Activated CD8-positive, alpha-beta memory T cell treated with anti-CD3 and anti-CD28 coated beads, Interleukin-2, amount 50 U/mL, for 48 hours (primary cell): ENCODE results near the gene APOH.
"Not testable (repeated sequence)": the region's sequence is repeated elsewhere in the genome, so short reads cannot be mapped to it uniquely, and the experiment has no call there.

Source experiments
- DNase-seq: peaks from one replicate; pipeline ENCODE4 v3.0.0-alpha.2; 2020

Gene APOH, protein sequence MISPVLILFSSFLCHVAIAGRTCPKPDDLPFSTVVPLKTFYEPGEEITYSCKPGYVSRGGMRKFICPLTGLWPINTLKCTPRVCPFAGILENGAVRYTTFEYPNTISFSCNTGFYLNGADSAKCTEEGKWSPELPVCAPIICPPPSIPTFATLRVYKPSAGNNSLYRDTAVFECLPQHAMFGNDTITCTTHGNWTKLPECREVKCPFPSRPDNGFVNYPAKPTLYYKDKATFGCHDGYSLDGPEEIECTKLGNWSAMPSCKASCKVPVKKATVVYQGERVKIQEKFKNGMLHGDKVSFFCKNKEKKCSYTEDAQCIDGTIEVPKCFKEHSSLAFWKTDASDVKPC

DNA sequence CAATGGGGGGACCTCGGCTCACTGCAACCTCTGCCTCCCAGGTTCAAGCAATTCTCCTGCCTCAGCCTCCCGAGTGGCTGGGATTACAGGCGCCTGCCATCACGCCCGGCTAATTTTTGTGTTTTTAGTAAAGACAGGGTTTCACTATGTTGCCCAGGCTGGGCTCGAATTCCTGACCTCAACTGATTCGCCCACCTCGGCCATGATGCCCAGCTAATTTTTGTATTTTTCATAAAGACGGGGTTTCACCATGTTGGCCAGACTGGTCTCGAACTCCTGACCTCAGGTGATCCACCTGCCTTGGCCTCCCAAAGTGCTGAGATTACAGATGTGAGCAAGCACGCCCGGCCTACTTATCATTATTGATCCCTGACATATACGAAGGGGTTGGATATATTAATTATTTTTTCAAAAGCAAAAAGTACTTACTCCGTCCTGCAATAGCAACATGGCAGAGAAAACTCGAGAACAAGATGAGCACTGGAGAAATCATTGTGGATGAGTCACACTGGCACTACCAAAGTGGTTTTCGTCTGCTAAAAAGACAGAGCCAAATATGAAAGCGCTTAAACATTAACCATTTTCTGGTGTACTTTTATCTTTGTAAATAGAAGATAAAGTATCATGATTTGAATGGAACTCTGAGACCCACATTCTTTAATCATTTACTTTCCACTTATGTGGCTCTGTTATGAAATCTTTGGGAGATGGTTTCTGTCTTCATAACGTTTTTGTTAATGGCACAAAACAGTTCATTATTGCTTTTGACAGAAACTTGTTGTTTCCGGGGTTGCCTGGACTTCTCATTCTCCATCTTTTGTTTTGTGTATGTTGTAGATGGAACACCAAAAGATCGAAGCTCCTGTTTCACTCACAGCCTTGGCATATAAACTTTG, at the start of gene APOH:
TSS of gene APOH (minus strand) at position 529 of the 896 bp plus-strand sequence. CDS start at position 493, 36 bp downstream.
- no peak for DNase-seq

DNA sequence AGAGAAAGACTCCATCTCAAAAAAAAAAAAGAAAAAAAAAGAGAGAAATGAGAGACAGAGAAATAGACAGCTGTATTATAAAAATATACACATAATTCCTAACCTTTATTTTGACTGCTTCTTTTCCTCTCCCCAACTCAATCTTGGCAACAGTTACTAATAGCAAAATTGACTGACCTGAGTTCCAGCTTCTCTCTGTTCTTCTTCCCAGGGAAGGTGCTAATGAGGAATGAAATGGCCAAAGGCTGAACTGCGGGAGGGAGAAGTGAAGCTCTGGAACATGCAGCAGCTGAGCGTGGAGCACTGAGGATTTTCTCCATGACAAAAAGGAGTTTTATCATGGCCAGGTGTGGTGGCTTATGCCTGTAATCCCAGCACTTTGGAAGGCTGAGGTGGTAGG, 48.0 kb upstream of the APOH start:
- DNase-seq, result no peak

DNA sequence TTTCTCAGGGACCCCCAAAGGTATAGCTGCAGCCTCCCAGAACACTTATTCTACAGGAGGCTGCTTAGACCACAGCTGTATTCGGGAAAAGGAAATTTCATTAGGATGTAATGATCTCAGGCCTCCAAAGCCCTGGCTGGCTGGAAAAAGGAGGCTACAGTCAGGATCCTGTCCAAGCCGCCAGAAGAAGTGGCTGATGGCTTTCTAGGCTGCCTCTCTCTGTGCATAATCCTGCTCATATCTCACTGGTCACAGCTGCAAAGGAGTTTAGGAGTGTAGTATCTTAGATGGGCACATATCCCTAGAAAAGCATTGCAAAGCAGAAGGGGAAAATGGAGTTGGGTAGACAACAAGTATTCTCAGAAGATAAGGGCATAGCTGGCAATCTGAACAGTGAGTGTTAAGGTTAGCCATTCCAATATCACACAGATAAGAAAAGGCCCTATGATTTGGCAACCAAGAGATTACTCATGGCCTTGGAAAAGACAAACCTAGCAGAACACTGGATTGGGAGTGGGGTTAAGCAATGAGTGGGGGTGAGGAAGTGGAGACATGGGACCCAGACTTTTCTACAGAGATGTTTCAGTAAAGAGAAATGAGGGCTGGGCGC, 47.2 kb upstream of the APOH start:
- DNase-seq, result no peak

DNA sequence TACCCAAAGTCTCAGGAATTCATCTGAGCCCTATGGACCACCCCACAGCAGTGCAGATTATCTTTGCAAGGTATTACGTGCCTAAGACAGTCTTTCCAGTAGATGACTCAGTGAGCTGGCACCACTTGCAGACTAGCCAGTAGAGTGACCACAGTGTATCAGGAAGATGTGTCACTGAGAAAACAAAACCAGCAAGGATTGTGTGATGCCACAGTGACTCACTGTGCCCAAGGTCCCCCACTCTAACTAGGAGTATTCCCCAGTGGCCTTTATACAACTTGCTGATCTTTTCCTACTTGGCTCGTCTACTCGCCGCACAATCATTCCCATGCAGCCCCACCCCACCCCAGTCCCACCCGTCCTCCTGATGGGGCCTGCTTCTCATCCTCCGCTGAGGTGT, 46.4 kb upstream of the APOH start:
- no peak for DNase-seq

DNA sequence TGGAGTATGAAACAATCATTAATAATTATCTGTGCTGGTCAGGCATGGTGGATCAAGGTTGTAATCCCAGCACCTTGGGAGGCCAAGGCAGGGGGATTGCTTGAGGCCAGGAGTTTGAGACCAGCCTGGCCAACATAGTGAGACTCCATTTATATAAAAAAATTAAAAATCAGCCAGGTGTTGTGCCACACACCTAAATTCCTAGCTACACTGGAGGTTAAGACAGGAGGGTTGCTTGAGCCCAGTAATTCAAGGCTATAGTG, 44.3 kb upstream of the APOH start:
- DNase-seq, result no peak

DNA sequence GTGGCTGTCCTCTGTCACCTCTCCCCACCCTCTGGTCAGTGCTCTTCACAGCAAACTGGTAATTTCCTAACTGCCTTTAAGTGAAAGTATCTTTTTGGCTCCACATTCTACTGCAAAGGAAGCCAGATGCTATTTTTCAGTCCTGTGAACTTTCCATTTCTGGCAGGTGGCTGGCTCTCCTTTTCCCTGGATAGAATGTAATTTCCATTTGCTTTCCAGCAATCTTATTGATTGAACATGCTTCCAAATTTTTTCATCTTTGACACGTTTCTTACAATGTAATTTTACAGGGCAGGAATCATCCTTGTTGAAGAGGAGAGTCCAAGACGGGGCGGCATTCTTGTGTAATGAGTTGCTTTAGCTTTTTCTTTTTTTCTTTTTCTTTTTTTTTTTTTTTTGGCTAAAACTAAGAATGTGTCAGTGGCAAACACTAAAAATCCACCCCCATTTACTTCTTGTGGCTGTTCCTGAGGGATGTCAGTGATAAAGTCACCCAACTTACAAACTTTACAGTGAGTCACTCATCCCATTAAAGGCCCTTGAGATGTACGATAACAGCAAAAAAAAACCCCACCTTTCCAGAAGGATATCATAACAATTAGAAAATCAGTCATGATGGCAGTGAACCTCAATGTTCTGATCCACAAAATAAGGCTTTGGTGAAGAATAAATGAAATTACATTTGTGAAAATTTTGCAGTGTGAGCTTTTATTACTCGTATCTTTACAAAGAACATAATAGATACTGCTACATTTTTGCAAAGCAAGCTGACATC, 43.8 kb upstream of the APOH start:
- no peak for DNase-seq

DNA sequence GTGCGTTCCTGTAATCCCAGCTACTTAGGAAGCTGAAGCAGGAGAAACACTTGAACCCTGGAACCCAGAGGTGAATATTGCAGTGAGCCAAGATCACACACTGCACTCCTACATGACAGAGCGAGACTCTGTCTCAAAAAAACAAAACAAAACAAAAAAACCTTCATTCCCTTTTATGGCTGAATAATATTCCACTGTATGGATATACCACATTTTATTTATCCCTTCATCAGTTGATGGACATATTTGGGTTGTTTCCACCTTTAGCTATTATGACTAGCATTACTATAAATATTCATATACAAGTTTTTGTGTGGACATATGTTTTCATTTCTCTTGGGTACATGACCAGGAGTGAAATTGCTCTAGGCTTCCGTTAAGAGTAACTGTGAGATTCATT, 42.3 kb upstream of the APOH start:
- no peak for DNase-seq

DNA sequence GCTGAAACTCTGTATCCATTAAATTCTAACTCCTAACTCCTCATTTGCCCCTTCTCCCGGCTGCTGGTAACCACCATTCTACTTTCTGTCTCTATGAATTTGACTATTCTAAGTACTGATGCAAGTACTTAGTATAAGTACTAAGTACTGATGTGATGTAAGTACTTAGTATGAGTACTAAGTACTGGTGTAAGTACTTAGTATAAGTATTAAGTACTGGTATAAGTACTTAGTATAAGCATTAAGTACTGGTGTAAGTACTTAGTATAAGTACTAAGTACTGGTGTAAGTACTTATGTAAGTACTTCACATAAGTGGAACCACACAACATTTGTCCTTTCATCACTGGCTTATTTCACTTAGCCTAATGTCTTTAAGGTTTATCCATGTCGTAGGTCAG, 40.9 kb upstream of the APOH start:
- no peak for DNase-seq

DNA sequence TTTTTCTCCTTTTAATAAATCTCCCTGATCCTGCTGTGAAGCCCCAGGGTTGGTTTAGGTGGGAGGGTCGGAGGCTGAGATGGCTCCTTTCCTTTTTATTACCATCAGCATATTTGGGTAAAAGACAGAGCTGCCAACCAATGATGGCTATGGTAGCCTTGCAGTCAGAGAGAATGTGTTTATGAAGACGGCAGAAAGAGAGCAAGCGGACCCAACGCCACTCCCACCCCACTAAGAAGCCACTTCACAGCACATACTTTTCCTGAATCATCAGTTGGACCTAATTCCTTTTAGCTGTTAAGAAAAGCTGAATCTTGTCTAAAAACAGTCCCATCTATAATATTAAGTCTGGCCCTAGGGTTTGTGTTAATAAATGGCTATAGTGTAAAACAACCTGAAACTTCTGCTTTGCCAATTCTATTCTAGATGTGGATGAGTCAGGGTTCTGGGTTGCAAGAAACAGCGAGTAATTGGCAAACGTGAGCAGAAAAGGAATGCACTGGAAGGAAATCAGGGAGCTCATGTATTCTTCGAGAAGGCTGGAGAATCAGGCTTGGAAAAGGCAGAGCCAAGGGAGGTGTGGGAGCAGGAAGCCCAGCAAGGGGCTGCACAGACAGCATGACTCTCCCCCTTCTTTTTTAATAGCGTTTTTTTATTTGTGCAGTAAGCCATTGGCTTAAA, 39.2 kb upstream of the APOH start:
- DNase-seq, result no peak

DNA sequence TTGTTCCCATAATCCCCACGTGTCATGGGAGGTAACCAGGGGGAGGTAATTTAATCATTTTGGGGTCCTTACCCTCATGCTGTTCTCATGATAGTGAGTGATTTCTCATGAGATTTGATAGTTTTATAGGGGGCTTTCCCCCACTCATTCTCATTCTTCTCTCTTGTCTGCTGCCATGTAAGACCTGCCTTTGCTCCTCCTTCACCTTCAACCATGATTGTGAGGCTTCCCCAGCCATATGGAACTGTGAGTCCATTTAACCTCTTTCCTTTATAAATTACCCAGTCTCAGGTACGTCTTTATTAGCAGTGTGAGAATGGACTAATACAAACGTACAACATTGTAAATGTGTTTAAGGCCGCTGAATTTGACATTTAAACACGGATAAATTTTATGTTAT, 35.5 kb upstream of the APOH start:
- no peak for DNase-seq

DNA sequence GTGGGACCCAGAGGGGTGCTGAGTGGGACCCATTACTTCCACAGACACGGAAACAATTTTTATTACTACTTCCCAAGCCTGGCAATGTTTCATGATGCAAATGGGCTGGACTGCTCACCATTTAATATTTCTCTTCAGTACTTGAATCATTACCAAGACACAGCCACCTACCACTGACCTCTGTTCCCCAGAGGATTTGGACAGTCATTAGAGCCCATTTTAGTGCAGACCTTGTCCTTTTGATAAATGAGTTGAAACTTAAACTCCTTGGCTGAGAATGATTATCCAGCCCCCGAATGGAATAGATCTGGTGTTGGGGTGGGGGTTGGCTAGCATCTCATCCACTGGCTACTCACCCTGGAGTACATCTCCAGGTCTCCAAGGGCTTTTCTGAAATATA, 33.6 kb upstream of the APOH start:
- no peak for DNase-seq

DNA sequence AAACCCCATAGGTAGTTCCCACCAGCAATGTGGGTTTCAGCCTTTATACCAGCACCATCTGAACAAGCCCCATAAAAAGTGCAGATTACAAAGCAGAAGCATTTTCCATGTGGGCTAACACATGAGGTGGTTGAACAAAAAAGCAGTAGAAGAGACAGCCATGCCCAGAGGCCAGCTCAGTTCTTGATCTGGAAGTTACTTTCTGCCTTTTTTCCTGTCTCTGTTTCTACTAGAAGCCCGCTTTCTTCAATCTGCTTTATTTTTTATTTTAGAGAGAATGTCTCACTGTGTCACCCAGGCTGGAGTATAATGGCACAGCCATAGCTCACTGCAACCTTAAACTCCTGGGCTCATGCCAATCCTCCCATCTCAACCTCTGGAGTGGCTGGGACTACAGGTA, 31.5 kb upstream of the APOH start:
- DNase-seq, result no peak

DNA sequence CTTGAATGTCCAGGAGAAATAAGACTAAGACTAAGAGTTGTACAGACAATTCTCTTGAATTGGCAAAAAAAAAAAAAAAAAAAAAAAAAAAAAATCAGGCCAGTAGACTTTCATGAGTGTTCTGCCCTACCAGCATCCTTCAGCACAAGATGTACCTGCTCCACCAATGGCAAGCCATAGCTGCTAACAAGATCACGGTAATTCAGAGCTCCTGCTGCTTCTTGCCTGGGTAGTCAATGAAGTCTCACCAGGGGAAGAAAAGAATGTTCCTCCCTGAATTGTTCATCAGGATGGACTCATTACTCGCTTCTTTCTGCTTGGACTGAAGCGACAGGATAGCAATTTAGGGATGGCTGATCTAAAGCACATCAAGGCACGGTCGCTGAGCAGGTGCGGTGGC, 31.1 kb upstream of the APOH start:
- DNase-seq, result no peak

DNA sequence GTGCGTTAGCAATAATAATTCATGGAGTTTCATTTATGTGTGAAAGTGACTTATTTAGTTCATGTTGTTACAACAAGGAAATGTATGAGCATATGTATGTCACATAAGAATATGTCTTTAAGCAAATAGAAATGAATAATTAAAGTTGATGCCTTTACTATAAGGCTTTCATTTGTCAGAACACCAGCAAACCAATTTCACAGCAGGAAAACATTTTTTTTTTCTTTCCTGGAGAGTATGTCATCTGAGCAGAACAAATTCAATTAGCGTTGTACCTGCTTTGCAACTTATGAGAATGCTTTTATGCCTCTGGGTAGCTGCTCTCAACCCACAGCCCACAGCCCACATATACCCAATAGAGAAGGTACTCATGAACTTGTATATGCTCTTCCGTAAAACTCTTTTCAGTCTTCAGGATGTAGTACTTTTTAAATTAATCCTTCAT, 26.3 kb upstream of the APOH start:
- DNase-seq, result peak; percentile 32

DNA sequence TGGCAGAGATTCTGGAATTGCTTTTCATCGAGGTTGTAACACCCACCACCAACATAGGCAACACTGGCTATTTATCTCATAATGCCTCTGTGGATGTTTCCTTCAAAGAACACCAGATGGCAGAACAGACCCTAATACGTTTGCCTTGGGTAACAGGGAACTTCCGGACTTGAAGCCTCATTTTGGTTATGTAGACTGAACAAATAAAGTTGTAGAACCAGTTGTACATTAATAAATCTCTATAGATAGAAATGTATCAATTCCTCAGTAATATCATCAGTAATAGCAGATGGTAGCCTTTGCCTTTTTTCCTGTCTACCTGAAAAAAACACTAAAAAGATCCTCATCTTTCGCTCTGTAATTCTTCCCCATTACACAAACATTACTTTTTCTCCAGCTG, 25.9 kb upstream of the APOH start:
- no peak for DNase-seq

DNA sequence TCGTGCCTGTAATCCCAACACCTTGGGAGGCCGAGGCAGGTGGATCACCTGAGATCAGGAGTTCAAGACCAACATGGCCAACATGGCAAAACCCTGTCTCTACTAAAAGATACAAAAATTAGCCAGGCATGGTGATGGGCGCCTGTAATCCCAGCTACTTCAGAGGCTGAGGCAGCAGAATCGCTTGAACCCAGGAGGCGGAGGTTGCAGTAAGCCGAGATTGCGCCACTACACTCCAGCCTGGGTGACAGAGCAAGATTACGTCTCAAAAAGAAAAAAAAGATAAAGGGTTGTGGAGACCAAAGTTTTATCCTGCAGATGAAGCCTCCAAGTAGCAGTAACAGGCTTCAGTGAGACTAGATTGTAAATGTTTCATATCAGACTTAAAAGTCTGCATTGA, 24.2 kb upstream of the APOH start:
- not testable (repeated sequence) for DNase-seq

DNA sequence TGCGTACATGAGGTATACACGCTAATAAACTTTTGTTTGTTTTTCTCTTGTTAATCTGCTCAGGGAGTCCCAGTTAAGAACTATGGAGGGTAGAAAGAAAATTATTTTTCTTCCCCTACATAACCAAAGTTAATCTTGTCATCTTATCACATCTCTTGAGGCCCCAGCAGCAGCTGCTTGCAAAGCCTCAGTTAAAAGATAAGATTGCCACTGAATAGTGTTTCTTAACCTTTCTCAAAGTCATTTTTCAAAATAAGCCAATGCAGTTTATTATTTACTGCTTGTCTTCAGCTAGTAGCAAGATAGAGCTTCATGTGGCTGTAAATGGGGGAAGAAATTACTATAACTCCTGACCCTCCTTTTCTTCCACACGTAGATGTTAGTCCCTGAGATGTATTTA, 21.5 kb upstream of the APOH start:
- DNase-seq, result no peak

DNA sequence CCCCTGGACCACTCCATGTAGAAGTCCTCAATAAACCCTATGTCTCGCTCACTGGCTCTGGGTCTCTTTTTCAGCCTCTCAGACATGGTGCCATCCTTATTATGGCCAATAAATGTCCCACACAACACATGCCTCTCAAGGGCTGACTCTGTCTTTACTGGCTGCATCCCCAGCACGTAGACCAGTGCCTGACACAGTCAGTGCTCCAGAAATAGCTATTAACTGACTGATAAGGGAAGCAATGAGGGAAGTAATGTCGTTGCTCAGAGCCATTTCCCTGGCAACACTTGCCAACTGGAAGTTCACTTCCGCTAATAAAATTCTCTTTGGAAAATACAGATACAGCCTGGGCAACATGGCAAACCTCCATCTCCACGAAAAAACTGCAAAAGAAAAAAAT, 19.1 kb upstream of the APOH start:
- no peak for DNase-seq

DNA sequence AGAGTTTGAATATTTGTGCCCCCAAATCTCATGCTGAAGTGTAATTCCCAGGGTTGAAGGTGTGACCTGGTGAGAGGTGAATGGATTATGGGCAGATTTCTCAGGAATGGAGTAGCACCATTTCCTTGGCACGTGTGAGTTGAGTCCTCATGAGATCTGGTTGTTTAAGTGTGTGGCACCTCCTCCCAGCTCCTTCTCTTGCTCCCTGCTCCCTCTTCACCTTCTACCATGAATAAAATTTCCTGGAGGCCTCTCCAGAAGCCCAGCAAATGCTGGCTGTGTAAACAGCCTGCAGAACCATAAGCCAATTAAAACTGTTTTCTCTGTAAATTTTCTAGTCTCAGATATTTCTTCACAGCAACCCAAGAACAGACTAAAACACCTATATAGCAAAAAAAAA, 12.6 kb upstream of the APOH start:
- no peak for DNase-seq

DNA sequence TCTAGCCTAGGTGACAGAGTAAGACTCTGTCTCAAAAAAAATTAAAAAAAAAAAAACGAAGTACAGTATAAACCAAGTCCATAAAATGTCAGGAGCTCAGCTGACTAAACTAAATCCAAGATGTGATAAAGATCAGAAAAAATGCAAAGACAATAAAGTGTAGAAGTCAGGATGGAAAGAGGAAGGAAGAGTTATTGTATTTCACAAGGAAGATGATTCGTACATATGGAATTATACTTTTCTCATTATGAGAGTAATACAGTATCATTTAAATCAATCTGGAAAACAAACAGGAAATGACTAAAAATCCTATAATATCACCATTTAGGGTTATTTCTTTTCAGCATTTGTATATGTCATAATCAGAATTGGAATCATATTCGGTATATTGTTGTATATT, 11.4 kb upstream of the APOH start:
- DNase-seq, result no peak

DNA sequence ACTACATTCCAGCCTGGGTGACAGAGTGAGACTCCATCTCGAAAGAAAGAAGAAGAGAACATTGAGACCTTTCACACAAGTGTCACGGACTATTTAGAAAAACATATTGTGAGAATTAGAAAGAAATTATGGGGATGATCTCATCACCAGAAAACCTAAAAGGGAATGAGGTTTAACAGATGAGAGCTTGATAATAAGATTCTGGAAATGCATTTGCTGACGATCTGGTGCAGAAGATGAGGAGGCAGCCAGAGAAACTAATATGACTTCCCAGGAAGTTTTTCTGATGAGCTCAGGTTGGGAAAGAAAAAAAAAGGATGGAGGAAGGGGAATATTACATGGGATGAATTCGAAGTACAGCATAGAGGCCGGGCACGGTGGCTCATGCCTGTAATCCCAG, 10.8 kb upstream of the APOH start:
- DNase-seq, result no peak

DNA sequence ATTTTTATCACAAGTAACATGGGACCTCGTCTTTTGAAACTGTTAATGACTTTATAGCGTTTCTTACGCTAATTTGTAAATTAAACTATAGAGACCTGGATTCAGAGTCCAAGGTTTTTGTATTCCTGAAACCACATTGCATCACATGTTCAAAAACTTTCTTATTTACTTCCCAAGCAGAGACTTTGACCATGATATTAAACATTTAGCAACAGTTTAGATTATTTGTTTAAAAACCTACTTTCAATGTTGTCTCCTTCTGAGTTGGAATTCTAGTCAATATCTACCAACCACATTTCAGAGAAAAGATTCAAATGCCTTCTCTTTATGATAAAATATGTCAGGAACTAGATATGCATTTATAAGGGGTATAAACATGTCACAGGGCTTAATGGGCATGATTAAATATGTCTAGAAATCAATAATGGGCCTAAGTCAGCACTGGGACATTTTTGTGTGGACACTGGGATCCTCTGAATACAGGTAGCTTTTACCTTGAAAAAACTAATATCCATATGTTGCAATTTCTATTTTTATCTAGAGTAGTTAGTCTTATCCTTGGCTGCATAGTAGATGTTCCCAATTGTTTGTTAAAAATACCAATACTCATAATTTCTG, 6.3 kb upstream of the APOH start:
- DNase-seq, result no peak
